ENCODE results near the gene SMAP2. TPM values are rescaled to one million over a fixed set of nuclear protein-coding genes. Genes with fewer than 3 reads are reported as not detected.
A peak's percentile ranks its signal among the peaks of the same experiment; 100 is the strongest.

Gene SMAP2
- total RNA-seq, 4 donors from 2014 or later: 36.7 to 55.2 (median 45.1) TPM

GRCh38 chr1:40352126-40352525, 21.4 kb upstream of the SMAP2 start:
- H3K27me3 ChIP-seq: no peaks in the 10 kb centered on the region
- no peaks in the 10 kb centered on the region for H3K4me1 ChIP-seq
- no peak overlapping the region for H3K4me3 ChIP-seq
- DNase-seq (ENCODE audit: low spot score in 2 of 2): no peak
- H3K9me3 ChIP-seq: peaks cover 0 to 1% (median 0%) of the 10 kb centered on the region in 4 donors
- WGBS, 2 donors: 68 to 76% methylated on average over 3 of the region's 3 CpGs
- H3K27ac ChIP-seq: no peak overlapping the region
- no peak for TF ChIP-seq CTCF (IDR thresholded peaks at IDR 0.05)
- TF ChIP-seq POLR2A (IDR thresholded peaks at IDR 0.05): no peak
- no peak for TF ChIP-seq EP300 (IDR thresholded peaks at IDR 0.05)
- H3K36me3 ChIP-seq: no peaks in the 10 kb centered on the region

DNA sequence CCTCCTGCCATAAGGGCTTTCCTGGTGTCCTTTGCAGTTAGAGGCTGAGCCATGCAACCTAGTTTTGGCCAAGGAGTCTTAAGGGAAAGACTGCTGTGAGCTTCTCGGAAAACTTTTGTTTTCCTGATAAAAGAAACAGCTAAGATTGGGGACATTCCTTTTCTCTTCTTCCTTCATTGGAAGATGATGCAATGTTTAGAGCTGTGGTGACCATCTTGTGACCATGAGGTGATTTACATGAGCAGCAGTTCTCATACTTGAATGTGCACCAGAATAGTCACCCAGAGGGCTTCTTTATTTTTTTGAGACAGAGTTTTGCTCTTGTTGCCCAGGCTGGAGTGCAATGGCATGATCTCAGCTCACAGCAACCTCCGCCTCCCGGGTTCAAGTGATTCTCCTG, 20.4 kb upstream of the SMAP2 start:
- 85 to 98% methylated on average over 3 of the region's 3 CpGs for WGBS, 2 donors
- Histone ChIP-seq H3K27me3 (no peaks in the 10 kb centered on the region), H3K4me1 (no peaks in the 10 kb centered on the region), H3K27ac (no peak overlapping the region), H3K4me3 (no peak overlapping the region), H3K36me3 (no peaks in the 10 kb centered on the region), H3K9me3 (peaks cover 0 to 8% (median 3%) of the 10 kb centered on the region in 4 donors)
- TF ChIP-seq EP300 (IDR thresholded peaks at IDR 0.05): peak in 1 of 2 donors; percentile 19
- no peak for TF ChIP-seq POLR2A (IDR thresholded peaks at IDR 0.05)
- TF ChIP-seq CTCF (IDR thresholded peaks at IDR 0.05): no peak
- no peak for DNase-seq (ENCODE audit: low spot score in 2 of 2)

DNA sequence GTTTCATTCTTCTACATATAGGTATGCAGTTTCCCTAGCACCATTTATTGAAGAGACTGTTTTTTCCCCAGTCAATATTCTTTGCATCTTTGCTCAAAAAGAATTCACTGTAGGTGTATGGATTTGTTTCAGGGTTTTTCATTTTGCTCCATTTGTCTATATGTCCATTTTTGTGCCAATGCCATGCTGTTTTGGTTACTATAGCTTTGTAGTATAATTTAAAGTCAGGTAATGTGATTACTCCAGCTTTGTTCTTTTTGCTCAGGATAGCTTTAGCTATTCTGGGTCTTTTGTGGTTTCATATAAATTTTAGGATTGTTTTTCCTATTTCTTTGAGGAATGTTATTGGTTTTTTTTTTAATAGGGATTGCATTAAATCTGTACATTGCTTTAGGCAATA, 15.9 kb upstream of the SMAP2 start:
- Histone ChIP-seq H3K4me3 (no peak overlapping the region), H3K27me3 (no peaks in the 10 kb centered on the region), H3K27ac (no peak overlapping the region), H3K4me1 (peaks cover 0 to 7% (median under 1%) of the 10 kb centered on the region in 4 donors), H3K36me3 (no peaks in the 10 kb centered on the region), H3K9me3 (peaks cover 0 to 19% (median 5%) of the 10 kb centered on the region in 4 donors)
- no peak for DNase-seq (ENCODE audit: low spot score in 2 of 2)
- TF ChIP-seq CTCF (IDR thresholded peaks at IDR 0.05) (no peak), POLR2A (IDR thresholded peaks at IDR 0.05) (no peak), EP300 (IDR thresholded peaks at IDR 0.05) (no peak)

- DNase-seq (ENCODE audit: low spot score in 2 of 2): no peak
- TF ChIP-seq CTCF (IDR thresholded peaks at IDR 0.05) (no peak), EP300 (IDR thresholded peaks at IDR 0.05) (no peak), POLR2A (IDR thresholded peaks at IDR 0.05) (no peak)
- peaks cover 0 to 8% (median 1%) of the 10 kb centered on the region in 4 donors for H3K4me1 ChIP-seq
- no peak overlapping the region for H3K4me3 ChIP-seq
- H3K9me3 ChIP-seq: peaks cover 0 to 19% (median 5%) of the 10 kb centered on the region in 4 donors
- H3K27ac ChIP-seq: no peak overlapping the region
- no peaks in the 10 kb centered on the region for H3K27me3 ChIP-seq
- no peaks in the 10 kb centered on the region for H3K36me3 ChIP-seq
These were observed 12.9 kb upstream of the SMAP2 start for GRCh38 chr1:40360631-40361030.

DNA sequence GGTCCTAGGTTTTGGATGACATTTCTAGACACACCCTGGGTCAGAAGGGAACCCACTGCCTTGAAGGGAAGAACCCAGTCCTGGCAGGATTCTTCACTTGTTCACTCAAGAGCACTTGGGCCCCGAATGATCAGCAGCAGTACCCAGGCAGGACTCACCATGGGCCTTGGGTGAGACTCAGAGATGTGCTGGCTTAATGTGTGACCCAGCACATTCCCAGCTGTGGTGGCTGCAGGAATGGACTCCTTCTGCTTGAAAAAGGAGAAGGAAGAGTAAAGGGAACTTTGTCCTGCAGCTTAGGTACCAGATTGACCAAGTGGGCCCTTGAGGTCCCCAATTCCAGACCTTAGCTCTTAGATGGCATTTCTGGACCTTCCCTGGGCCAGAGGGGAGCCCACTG, 12.3 kb upstream of the SMAP2 start:
- Histone ChIP-seq H3K27ac (no peak overlapping the region), H3K27me3 (no peaks in the 10 kb centered on the region), H3K4me3 (no peak overlapping the region), H3K36me3 (no peaks in the 10 kb centered on the region), H3K9me3 (peaks cover 0 to 19% (median 5%) of the 10 kb centered on the region in 4 donors), H3K4me1 (peaks cover 0 to 8% (median 1%) of the 10 kb centered on the region in 4 donors)
- no peak for DNase-seq (ENCODE audit: low spot score in 2 of 2)
- TF ChIP-seq EP300 (IDR thresholded peaks at IDR 0.05): no peak
- TF ChIP-seq POLR2A (IDR thresholded peaks at IDR 0.05): no peak
- TF ChIP-seq CTCF (IDR thresholded peaks at IDR 0.05): no peak
- 88 to 100% methylated on average over 1 of the region's 1 CpG for WGBS, 2 donors
